GM18505 (cell line): Measurements from ENCODE around the gene WHAMM.

Experiments
- ATAC-seq: cut with Tn5 transposase; IDR thresholded peaks from one replicate; pipeline ENCODE4 v1.9.1; 2021; ENCODE audit not compliant: unreplicated experiment
- POLR2A ChIP-seq: IDR thresholded peaks from 4 replicates; pipeline ENCODE4 v1.6.1; 2011; ENCODE audit warnings: borderline replicate concordance; ENCODE audit not compliant: insufficient read depth, insufficient read length; ENCODE audit errors: extremely low read depth

The WHAMM gene

GRCh38 chr15:82873000-82873680 lies 63.7 kb downstream of the WHAMM start:
- ATAC-seq: no peak
- TF ChIP-seq POLR2A: no peak

GRCh38 chr15:82874267-82874666 lies 64.8 kb downstream of the WHAMM start:
- TF ChIP-seq POLR2A: no peak
- no peak for ATAC-seq

- ATAC-seq: no peak
- no peak for TF ChIP-seq POLR2A
These were observed 65.5 kb downstream of the WHAMM start for GRCh38 chr15:82874961-82875360.

GRCh38 chr15:82875411-82876003 lies 66.1 kb downstream of the WHAMM start:
- TF ChIP-seq POLR2A: no peak
- no peak for ATAC-seq

GRCh38 chr15:82877825-82878224 lies 68.4 kb downstream of the WHAMM start:
- no peak for TF ChIP-seq POLR2A
- ATAC-seq: no peak

GRCh38 chr15:82878325-82878724 lies 68.9 kb downstream of the WHAMM start:
- no peak for ATAC-seq

GRCh38 chr15:82880704-82881103 lies 71.3 kb downstream of the WHAMM start:
- no peak for ATAC-seq

More at GRCh38 chr15:82878325-82878724, 68.9 kb downstream of the WHAMM start:
- TF ChIP-seq POLR2A: no peak

GRCh38 chr15:82881747-82882146 lies 72.3 kb downstream of the WHAMM start:
- no peak for TF ChIP-seq POLR2A
- no peak for ATAC-seq

More at GRCh38 chr15:82880704-82881103, 71.3 kb downstream of the WHAMM start:
- no peak for TF ChIP-seq POLR2A

GRCh38 chr15:82882273-82882928 lies 73.0 kb downstream of the WHAMM start:
- ATAC-seq: no peak
- no peak for TF ChIP-seq POLR2A
